Progenitor cell of endocrine pancreas (in vitro differentiated cells): ENCODE measurements around the gene THSD7A. TPM values are rescaled to one million over a fixed set of nuclear protein-coding genes. Genes with fewer than 3 reads are reported as not detected.

ENCODE experiments used
- DNase-seq: peaks from one replicate; pipeline ENCODE4 v3.0.0; 2021; ENCODE audit warnings: low spot score; ENCODE audit not compliant: unreplicated experiment
- H3K27ac Mint-ChIP-seq: 2 replicates; pipeline ENCODE4 v1.8.0; 2021; ENCODE audit warnings: mild to moderate bottlenecking, moderate library complexity, mixed read lengths
- H3K27me3 Mint-ChIP-seq: 2 replicates; pipeline ENCODE4 v1.8.0; 2021; ENCODE audit warnings: mixed read lengths
- H3K36me3 Mint-ChIP-seq: 2 replicates; pipeline ENCODE4 v1.8.0; 2022; ENCODE audit warnings: mixed read lengths; ENCODE audit not compliant: insufficient read depth
- H3K4me1 Mint-ChIP-seq: 2 replicates; pipeline ENCODE4 v1.8.0; 2021; ENCODE audit warnings: low read depth, mixed read lengths
- H3K4me3 Mint-ChIP-seq: 2 replicates; pipeline ENCODE4 v1.8.0; 2021; ENCODE audit warnings: low read depth, mild to moderate bottlenecking, moderate library complexity, mixed read lengths
- H3K9me3 Mint-ChIP-seq: 2 replicates; pipeline ENCODE4 v1.8.0; 2021; ENCODE audit warnings: low read depth, mixed read lengths
- total RNA-seq: library from RNA; stranded (reverse); gene quantifications from 2 replicates; pipeline ENCODE4 v1.2.1, GENCODE V29; 2021
- TF ChIP-seq, protein P1 (sequence below): fragments of 200-600 bp; sonication (generic); IDR thresholded peaks from one replicate; pipeline ENCODE4 v1.5.0; 2021; ENCODE audit warnings: antibody characterized with exemption, mild to moderate bottlenecking; ENCODE audit not compliant: unreplicated experiment

Gene THSD7A
- total RNA-seq, 1 donor from 2014 or later, result 4.7 TPM

DNA sequence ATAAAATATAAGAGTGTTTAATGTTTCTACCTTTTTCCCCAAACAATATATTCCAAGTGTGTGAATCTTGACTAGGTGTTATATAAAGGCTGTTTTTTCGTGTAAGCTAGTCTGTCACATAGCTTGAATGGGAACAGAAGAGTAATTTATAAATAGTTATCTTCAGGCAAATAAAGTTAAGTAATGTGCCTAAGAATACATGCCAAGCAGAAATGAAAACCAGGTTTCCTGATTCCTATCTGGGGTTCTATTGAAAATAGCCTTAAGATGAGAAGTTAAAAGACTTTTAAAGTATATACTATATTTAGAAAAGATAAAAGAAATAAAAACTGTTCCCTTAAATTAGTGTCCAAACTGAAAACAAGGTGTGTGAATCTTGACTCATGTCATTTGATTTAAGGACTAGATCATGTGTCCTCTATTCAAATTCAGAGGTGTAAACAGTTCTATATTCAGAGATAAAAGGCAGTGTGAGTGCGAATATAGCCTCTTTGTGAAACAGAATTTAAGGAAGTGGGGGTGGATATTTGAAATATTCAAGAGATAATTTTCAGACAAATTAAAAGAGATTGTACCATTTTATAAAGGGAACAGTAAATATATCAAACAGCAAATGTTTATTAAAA lies 247.5 kb downstream of the THSD7A start:
- H3K36me3 Mint-ChIP-seq, result no peaks in the 10 kb centered on the region
- no peak overlapping the region for H3K27ac Mint-ChIP-seq
- TF ChIP-seq, protein P1, sequence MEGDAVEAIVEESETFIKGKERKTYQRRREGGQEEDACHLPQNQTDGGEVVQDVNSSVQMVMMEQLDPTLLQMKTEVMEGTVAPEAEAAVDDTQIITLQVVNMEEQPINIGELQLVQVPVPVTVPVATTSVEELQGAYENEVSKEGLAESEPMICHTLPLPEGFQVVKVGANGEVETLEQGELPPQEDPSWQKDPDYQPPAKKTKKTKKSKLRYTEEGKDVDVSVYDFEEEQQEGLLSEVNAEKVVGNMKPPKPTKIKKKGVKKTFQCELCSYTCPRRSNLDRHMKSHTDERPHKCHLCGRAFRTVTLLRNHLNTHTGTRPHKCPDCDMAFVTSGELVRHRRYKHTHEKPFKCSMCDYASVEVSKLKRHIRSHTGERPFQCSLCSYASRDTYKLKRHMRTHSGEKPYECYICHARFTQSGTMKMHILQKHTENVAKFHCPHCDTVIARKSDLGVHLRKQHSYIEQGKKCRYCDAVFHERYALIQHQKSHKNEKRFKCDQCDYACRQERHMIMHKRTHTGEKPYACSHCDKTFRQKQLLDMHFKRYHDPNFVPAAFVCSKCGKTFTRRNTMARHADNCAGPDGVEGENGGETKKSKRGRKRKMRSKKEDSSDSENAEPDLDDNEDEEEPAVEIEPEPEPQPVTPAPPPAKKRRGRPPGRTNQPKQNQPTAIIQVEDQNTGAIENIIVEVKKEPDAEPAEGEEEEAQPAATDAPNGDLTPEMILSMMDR, result no peak
- no peaks in the 10 kb centered on the region for H3K9me3 Mint-ChIP-seq
- H3K4me1 Mint-ChIP-seq, result no peaks in the 10 kb centered on the region
- no peak for DNase-seq
- no peaks in the 10 kb centered on the region for H3K27me3 Mint-ChIP-seq
- H3K4me3 Mint-ChIP-seq, result no peak overlapping the region

DNA sequence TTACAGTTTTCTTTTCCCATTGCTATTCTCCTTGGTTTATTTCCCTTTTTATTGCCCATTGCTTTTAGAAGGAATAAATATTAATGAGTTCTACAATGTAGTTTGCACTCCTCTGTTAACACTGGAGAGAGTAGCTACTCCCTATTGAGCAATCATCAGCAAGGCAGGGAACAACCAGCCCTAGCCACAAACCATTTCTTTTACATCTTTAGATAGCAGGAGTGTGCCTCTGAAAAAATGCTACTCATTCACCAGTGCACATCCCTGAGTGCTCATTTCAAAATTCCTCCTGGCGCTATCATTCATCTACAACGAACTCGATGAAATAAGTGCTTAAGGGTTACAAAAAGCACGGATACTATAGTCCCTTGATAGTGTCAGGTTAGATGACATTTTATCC lies 252.9 kb downstream of the THSD7A start:
- no peaks in the 10 kb centered on the region for H3K36me3 Mint-ChIP-seq
- no peak overlapping the region for H3K27ac Mint-ChIP-seq

DNA sequence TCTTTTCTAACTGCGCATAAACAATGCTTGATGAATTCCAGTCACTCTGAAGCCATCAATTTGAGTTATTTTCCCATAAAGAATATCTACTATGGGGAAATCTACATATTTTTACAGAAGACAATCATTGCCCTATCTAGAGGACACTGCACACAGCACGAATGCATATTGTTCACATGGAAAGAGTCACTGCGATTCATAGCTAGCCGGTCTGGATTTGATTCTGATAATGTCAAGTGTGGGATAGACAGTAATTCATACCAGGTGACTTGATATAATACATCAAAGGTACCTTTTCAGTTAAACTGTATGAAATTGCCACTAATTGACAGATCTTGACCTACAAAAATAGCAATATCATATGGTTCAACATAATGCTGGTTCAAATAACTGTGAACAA lies 255.7 kb downstream of the THSD7A start:
- Mint-ChIP-seq H3K27me3 (no peaks in the 10 kb centered on the region), H3K4me3 (no peak overlapping the region), H3K9me3 (no peaks in the 10 kb centered on the region), H3K4me1 (peaks cover 2% of the 10 kb centered on the region), H3K36me3 (no peaks in the 10 kb centered on the region), H3K27ac (no peak overlapping the region)
- TF ChIP-seq, protein P1, result no peak
- no peak for DNase-seq

More for the DNA sequence above, 252.9 kb downstream of the THSD7A start:
- H3K9me3 Mint-ChIP-seq, result no peaks in the 10 kb centered on the region
- no peak for DNase-seq
- no peaks in the 10 kb centered on the region for H3K27me3 Mint-ChIP-seq
- H3K4me3 Mint-ChIP-seq, result no peak overlapping the region
- H3K4me1 Mint-ChIP-seq, result no peaks in the 10 kb centered on the region
- TF ChIP-seq, protein P1, result no peak

DNA sequence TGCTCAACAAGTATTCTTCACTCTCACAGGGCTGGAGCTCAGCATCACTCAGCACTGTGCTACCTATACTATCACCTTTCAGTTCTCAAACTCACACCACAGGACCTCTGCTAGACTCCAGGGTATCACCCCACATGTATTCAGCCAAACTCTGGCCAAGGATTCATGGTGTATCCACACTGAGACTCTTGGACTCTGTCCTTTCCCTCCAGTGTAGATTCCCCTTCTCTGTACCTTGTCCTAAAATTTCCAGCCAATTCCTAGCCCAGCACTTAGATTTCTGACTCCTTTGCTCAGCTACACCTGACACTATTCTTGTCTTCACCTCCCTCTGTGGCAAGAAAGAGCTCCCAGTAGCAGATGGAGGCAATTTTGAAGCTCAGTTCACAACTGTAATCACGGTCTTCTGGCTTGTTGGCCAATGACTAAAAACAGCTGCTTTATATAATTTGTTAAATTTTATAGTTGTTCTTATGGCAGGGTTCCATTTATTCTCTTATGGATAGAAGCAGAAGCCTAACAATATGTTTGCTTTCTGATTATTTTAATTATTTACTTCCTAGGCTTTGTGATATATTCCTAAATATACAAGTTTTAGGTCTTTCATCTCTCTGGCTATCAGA lies 258.8 kb downstream of the THSD7A start:
- H3K27ac Mint-ChIP-seq, result no peak overlapping the region
- H3K4me1 Mint-ChIP-seq, result peaks cover 4% of the 10 kb centered on the region
- no peaks in the 10 kb centered on the region for H3K27me3 Mint-ChIP-seq
- no peak for DNase-seq
- TF ChIP-seq, protein P1, result no peak
- peaks cover 3% of the 10 kb centered on the region for H3K9me3 Mint-ChIP-seq
- peaks cover 1% of the 10 kb centered on the region for H3K36me3 Mint-ChIP-seq
- H3K4me3 Mint-ChIP-seq, result no peak overlapping the region

DNA sequence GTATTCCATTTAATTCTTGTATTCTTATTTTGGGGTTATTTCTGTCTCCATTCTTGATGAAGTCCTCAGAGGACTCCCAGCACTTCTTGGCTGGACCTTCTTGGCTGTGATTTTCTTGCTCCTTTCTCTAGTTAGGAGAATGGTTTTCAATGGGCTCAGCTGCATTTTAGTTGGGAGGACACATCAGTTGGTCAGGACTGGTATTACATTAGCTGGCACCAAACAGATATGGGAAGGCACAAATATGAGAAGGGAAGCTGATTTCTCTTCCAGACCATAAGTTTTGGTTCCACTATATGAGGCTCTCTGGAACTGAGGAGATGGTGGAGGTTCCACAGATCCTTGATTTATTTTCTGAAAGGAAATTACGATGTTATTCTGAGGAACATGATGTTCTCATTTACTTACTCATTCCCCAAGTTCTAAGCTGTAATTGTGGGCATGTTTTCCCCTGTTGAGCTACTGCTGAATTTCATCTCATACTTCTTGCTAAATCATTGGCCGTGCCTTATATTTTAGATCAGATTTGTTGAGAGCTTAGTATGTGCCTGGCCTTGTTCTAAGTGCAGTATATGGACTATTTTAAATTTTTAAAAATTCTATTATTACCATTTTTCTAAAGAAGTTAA lies 261.0 kb downstream of the THSD7A start:
- TF ChIP-seq, protein P1, result no peak
- Mint-ChIP-seq H3K36me3 (peaks cover 1% of the 10 kb centered on the region), H3K9me3 (peaks cover 3% of the 10 kb centered on the region), H3K27me3 (no peaks in the 10 kb centered on the region), H3K4me1 (peaks cover 4% of the 10 kb centered on the region), H3K27ac (no peak overlapping the region), H3K4me3 (no peak overlapping the region)
- no peak for DNase-seq
